Colonic mucosa (tissue), 4 donors: ENCODE results near the gene FOXP1. TPM values are rescaled to one million over a fixed set of nuclear protein-coding genes. Genes with fewer than 3 reads are reported as not detected.

Experiments used
- DNase-seq: peaks from one replicate; pipeline ENCODE4 v3.0.0-alpha.2; 2020
- H3K27ac ChIP-seq: fragments of 200-600 bp; one replicate; pipeline ENCODE4 v1.8.0; 2021
- H3K27me3 ChIP-seq: fragments of 200-600 bp; one replicate; pipeline ENCODE4 v1.8.0; 2021
- H3K36me3 ChIP-seq: fragments of 200-600 bp; one replicate; pipeline ENCODE4 v1.8.0; 2021
- H3K4me1 ChIP-seq: fragments of 200-600 bp; one replicate; pipeline ENCODE4 v1.8.0; 2021; ENCODE audit warnings: mild to moderate bottlenecking
- H3K4me3 ChIP-seq: fragments of 200-600 bp; one replicate; pipeline ENCODE4 v1.8.0; 2021
- H3K9ac ChIP-seq, 2 donors: one replicate each; pipeline ENCODE4 v1.7.0; 2013; ENCODE audit warnings: control low read depth in 2 of 2, low read depth in 2 of 2, low read length in 2 of 2
- H3K9me3 ChIP-seq: fragments of 200-600 bp; one replicate; pipeline ENCODE4 v1.8.0; 2021
- intact Hi-C: fragments of 100-400 bp; cut with DNase I; formaldehyde crosslinking; loops from one replicate; pipeline ENCODE4 v1.14.1; 2022
- total RNA-seq, 2 donors: library from RNA; stranded (reverse); fragmentation: NEBNext Ultra II Directional in 1 of 2; extraction: Animal tissue kit (Norgen Biotek cat#: 25700) in 1 of 2; gene quantifications; one replicate each; pipeline ENCODE4 v1.2.1, GENCODE V29; 2021
- TF ChIP-seq, protein P1 (sequence below): fragments of 200-600 bp; IDR thresholded peaks from one replicate; pipeline ENCODE4 v1.8.0; 2022; ENCODE audit warnings: antibody characterized with exemption, mild to moderate bottlenecking
- donor health status: healthy.
- donor health status: DM: no; HTN: no; CAD: no.
- donor health status: DM: no; HTN: no; CAD: no.

The FOXP1 gene
- total RNA-seq, 2 donors from 2014 or later: 127 to 128 TPM

DNA sequence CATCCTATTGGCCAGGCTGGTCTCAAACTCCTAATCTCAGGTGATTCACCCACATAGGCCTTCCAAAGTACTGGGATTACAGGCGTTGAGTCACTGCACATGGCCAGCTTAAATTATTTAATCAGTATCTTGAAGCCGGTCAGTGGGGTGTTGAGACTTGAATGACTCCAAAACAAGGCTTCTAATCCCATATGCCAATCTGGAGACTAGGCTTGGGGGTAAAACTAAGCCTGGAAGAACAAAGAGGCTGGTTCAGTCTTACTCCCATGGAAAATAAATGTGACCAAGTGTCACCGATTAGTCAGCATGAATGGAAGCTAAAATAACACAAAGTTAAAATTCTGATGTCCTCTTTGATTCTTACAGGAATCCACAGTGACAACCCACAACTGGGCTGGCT, 509.1 kb downstream of the FOXP1 start:
- Histone ChIP-seq H3K4me3 (no peak overlapping the region), H3K4me1 (peaks cover 16% of the 10 kb centered on the region), H3K27ac (no peak overlapping the region), H3K9ac (no peak overlapping the region), H3K9me3 (no peaks in the 10 kb centered on the region), H3K27me3 (no peaks in the 10 kb centered on the region), H3K36me3 (no peaks in the 10 kb centered on the region)
- intact Hi-C loops: no loop called here
- DNase-seq: no peak
- TF ChIP-seq, protein P1, sequence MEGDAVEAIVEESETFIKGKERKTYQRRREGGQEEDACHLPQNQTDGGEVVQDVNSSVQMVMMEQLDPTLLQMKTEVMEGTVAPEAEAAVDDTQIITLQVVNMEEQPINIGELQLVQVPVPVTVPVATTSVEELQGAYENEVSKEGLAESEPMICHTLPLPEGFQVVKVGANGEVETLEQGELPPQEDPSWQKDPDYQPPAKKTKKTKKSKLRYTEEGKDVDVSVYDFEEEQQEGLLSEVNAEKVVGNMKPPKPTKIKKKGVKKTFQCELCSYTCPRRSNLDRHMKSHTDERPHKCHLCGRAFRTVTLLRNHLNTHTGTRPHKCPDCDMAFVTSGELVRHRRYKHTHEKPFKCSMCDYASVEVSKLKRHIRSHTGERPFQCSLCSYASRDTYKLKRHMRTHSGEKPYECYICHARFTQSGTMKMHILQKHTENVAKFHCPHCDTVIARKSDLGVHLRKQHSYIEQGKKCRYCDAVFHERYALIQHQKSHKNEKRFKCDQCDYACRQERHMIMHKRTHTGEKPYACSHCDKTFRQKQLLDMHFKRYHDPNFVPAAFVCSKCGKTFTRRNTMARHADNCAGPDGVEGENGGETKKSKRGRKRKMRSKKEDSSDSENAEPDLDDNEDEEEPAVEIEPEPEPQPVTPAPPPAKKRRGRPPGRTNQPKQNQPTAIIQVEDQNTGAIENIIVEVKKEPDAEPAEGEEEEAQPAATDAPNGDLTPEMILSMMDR: no peak

DNA sequence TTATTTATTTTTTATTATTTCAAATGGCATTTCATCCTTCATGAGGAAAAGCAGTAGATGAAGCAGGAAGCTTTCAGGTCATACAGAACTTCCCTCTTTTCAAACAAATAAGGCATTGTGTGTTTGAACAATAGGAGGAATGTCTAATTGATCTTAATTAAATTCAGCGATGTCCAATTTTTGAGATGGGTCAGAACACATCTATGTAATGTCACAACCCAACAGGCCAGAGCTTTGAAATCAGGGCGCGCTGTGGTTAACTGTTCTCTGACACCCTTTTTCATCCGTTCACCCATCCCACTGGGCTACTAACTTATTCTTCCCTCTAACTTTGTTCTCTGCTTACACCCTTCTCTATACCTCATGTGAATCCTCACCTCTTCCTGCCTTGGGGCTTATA, 510.5 kb downstream of the FOXP1 start:
- H3K27me3 ChIP-seq: no peaks in the 10 kb centered on the region
- no peaks in the 10 kb centered on the region for H3K9me3 ChIP-seq
- H3K9ac ChIP-seq: no peak overlapping the region
- no peaks in the 10 kb centered on the region for H3K36me3 ChIP-seq
- no peak overlapping the region for H3K4me3 ChIP-seq
- intact Hi-C loops: no loop called here
- no peak for DNase-seq
- H3K27ac ChIP-seq: no peak overlapping the region
- TF ChIP-seq, protein P1: no peak
- H3K4me1 ChIP-seq: peaks cover 7% of the 10 kb centered on the region

DNA sequence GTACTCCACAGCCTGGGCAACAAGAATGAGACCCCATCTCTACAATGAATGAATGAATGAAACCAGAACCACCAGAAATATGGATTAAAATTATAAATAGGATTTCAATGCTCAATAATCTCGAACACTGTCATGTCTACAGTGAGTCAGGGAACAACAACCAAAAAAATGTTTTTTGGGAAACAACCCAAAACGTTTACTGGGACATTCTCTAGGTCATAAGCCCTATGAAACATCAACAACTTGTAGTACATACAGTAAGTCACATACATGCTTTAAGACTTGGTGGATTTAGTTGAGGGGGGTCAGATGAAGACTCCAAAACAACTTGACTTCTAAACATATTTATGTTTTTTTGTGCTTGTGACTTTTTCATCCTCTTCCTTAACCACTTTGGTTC, 511.2 kb downstream of the FOXP1 start:
- Histone ChIP-seq H3K4me3 (no peak overlapping the region), H3K27me3 (no peaks in the 10 kb centered on the region), H3K4me1 (peaks cover under 1% of the 10 kb centered on the region), H3K27ac (no peak overlapping the region), H3K36me3 (no peaks in the 10 kb centered on the region), H3K9ac (no peak overlapping the region), H3K9me3 (no peaks in the 10 kb centered on the region)
- TF ChIP-seq, protein P1: no peak
- intact Hi-C loops: no loop called here
- DNase-seq: no peak

DNA sequence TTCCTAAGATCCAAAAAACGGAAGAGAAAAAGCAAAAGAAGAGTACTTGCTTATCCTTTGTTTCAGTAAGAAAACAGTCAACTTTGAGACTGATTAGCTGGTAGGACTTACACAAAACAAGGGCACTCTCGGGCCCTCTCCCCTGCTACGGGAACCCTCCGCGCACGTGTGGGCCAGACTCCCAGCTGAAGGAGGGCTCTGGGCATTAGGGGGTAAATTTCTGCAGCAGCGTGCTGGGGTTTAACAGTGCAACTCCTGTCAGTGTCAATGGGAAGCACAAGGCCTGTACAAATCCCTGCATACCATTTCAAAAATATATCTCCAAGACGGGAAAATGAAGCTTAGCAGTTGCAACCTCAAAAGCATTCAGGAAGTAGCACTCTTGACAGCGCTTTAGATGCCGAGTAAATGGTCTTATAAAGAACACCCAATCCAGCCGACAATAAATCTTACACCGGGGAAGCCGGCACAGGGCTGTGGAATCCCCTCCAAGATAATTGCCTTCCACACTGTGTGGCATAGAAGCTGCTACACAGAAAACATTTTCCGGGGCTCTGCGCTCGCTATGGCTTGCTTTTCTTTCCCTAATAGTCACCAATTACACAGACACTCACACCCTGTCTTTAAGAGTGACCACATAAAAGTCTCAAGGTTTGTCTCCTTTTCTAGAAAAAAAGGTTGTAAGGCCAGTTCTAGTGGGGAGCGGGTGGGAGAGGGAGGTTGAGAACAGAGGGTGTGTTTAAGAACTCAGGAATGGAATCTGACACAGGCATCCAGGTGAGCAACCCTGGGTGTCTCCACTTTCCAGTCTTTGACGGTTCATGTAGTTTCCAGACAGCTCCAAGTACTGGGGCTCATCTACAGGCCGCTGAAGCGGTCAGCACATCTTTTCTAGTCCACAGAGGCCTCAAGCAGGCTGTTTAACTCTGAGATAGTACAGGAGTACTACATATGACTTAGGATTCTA, 512.7 kb downstream of the FOXP1 start:
- H3K4me1 ChIP-seq: peaks cover 6% of the 10 kb centered on the region
- H3K9ac ChIP-seq: no peak overlapping the region
- no peaks in the 10 kb centered on the region for H3K36me3 ChIP-seq
- TF ChIP-seq, protein P1: no peak
- no peak for DNase-seq
- H3K27ac ChIP-seq: peak overlapping the region; percentile 17
- H3K27me3 ChIP-seq: no peaks in the 10 kb centered on the region
- no peak overlapping the region for H3K4me3 ChIP-seq
- intact Hi-C loops: no loop called here
- no peaks in the 10 kb centered on the region for H3K9me3 ChIP-seq

DNA sequence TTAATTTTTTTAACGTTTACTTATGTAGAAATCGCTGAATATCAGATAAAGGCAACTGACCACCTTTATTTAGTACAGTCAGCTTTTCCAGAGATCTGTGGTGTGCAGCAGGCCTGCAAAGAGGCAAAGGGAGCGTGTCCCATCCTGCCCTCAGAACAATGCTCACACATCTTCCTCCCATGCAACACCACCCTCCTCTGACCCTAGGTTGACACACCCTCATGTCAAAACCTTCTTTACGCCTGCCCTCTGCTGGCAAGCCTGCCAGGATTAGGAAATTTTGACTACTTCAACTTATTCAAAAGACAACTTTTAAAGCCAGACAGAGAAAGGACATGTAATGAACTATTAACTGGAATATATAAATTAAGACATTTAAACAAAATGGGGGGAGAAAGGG, 513.7 kb downstream of the FOXP1 start:
- Histone ChIP-seq H3K9me3 (no peaks in the 10 kb centered on the region), H3K36me3 (no peaks in the 10 kb centered on the region), H3K9ac (no peak overlapping the region), H3K27ac (no peak overlapping the region), H3K27me3 (no peaks in the 10 kb centered on the region), H3K4me1 (peaks cover 6% of the 10 kb centered on the region), H3K4me3 (no peak overlapping the region)
- TF ChIP-seq, protein P1: peak; percentile 40
- intact Hi-C loops: loop anchor here (5.0 kb wide), 2 partner anchors 58 to 62 kb away; no protein-coding TSS in a partner anchor
- peak; percentile 85 for DNase-seq
